Fibroblast of skin of right quadriceps (primary cell): ENCODE data around the gene FAM161A.

Experiments
- DNase-seq: peaks from one replicate; pipeline ENCODE4 v3.0.0-alpha.2; 2013

FAM161A gene

GRCh38 chr2:61784643-61785042 lies 69.2 kb downstream of the FAM161A start:
- no peak for DNase-seq

- no peak for DNase-seq
These were observed 77.8 kb downstream of the FAM161A start for GRCh38 chr2:61775956-61776570.
